A549 (cell line): ENCODE results near the gene GPS2. TPM values are rescaled to one million over a fixed set of nuclear protein-coding genes. Genes with fewer than 3 reads are reported as not detected.

Experiments used
- ATAC-seq, 2 experiments: fragments of 200-7000 bp in 1 of 2; fragments of >200 bp in 1 of 2; cut with Nextera tagmentation in 1 of 2; cut with Tn5 transposase in 1 of 2; 3 replicates each; pipeline versions ENCODE4 v1.8.0 to v1.9.1; 2018 to 2020; ENCODE audit warnings: mild to moderate bottlenecking in 1 of 2, moderate library complexity in 1 of 2
- CTCF ChIA-PET: fragments of 300-600 bp; sonication (Branson Sonifier 250); formaldehyde crosslinking; extraction: SDS; loops from one replicate; lab custom pipeline; 2021; ENCODE audit warnings: antibody characterized with exemption, inconsistent platforms; lab: Yijun Ruan, JAX
- POLR2A ChIA-PET: fragments of 350-600 bp; formaldehyde crosslinking; extraction: SDS; loops from one replicate; lab custom pipeline; 2021; ENCODE audit warnings: antibody characterized with exemption, inconsistent platforms; lab: Yijun Ruan, JAX
- DNase-seq, 2 experiments: peaks; one replicate each; pipeline versions ENCODE4 v3.0.0 to v3.0.0-alpha.2; 2011 to 2016; ENCODE audit warnings: low read depth in 1 of 2, low spot score in 1 of 2
- FAIRE-seq: peaks from 2 replicates; lab custom pipeline; 2011; peaks lifted over from hg19 to GRCh38; lab: Jason Lieb, UNC
- H3K27ac ChIP-seq, 2 experiments: fragments of >200 bp; sonication (Bioruptor Twin); formaldehyde crosslinking; 3 replicates each; pipeline ENCODE4 v1.5.1; 2016 to 2017
- H3K4me1 ChIP-seq: fragments of >200 bp; sonication (Bioruptor Twin); formaldehyde crosslinking; 3 replicates; pipeline ENCODE4 v1.6.1; 2016
- H3K4me2 ChIP-seq: fragments of >200 bp; sonication (Bioruptor Twin); formaldehyde crosslinking; 3 replicates; pipeline ENCODE4 v1.6.1; 2016
- H3K4me3 ChIP-seq: fragments of >200 bp; sonication (Bioruptor Twin); formaldehyde crosslinking; 3 replicates; pipeline ENCODE4 v1.5.1; 2016
- H3K9me3 ChIP-seq: fragments of >200 bp; sonication (Bioruptor Twin); formaldehyde crosslinking; 3 replicates; pipeline ENCODE4 v1.6.1; 2016
- CBX8 ChIP-seq: fragments of 200-600 bp; sonication (generic); IDR thresholded peaks from 2 replicates; pipeline ENCODE4 v1.6.1; 2016
- CEBPB ChIP-seq, 2 experiments: fragments of >200 bp in 1 of 2; sonication (Bioruptor Twin) in 1 of 2; formaldehyde crosslinking in 1 of 2; IDR thresholded peaks; 2 replicates each; pipeline ENCODE4 v1.6.1; 2012 to 2016
- CHD2 ChIP-seq: fragments of 150-350 bp; IDR thresholded peaks from 2 replicates; pipeline ENCODE4 v1.6.1; 2014; ENCODE audit warnings: low read length; ENCODE audit not compliant: partially characterized antibody
- EHF ChIP-seq: fragments of 250-450 bp; sonication (Bioruptor Pico); IDR thresholded peaks from 2 replicates; pipeline ENCODE4 v1.5.0; 2020; ENCODE audit warnings: mild to moderate bottlenecking
- EHMT2 ChIP-seq: fragments of 200-600 bp; sonication (generic); IDR thresholded peaks from 2 replicates; pipeline ENCODE4 v1.6.1; 2016; ENCODE audit warnings: antibody characterized with exemption, low read depth, mild to moderate bottlenecking, moderate library complexity
- EP300 ChIP-seq, 2 experiments: fragments of >200 bp; sonication (Bioruptor Twin); formaldehyde crosslinking; IDR thresholded peaks; 2 replicates in 1 of 2; 3 replicates in 1 of 2; pipeline ENCODE4 v1.6.1; 2016 to 2017
- ESRRA ChIP-seq: fragments of 150-350 bp; IDR thresholded peaks from 2 replicates; pipeline ENCODE4 v1.6.1; 2014; ENCODE audit warnings: mild to moderate bottlenecking, low read length, borderline replicate concordance
- FOSL2 ChIP-seq, 2 experiments: fragments of 450-650 bp in 1 of 2; fragments of >200 bp in 1 of 2; sonication (Bioruptor Twin) in 1 of 2; formaldehyde crosslinking; IDR thresholded peaks; 2 replicates each; pipeline versions ENCODE4 v1.5.0 to v1.6.1; 2016 to 2020; ENCODE audit warnings: mild to moderate bottlenecking in 1 of 2, moderate library complexity in 1 of 2
- FOXS1 ChIP-seq: fragments of 250-450 bp; sonication (Bioruptor Pico); IDR thresholded peaks from 2 replicates; pipeline ENCODE4 v1.5.0; 2020; ENCODE audit warnings: mild to moderate bottlenecking, moderate library complexity
- GATA3 ChIP-seq: IDR thresholded peaks from 2 replicates; pipeline ENCODE4 v1.6.1; 2012; ENCODE audit warnings: borderline replicate concordance
- HOXA7 ChIP-seq: fragments of 250-450 bp; sonication (Bioruptor Pico); IDR thresholded peaks from 2 replicates; pipeline ENCODE4 v1.5.0; 2020; ENCODE audit warnings: mild to moderate bottlenecking, moderate library complexity
- HOXB13 ChIP-seq: fragments of 250-450 bp; sonication (Bioruptor Pico); IDR thresholded peaks from 2 replicates; pipeline ENCODE4 v1.5.0; 2020; ENCODE audit warnings: low read depth, mild to moderate bottlenecking, moderate library complexity
- JUN ChIP-seq, 2 experiments: fragments of >200 bp; sonication (Bioruptor Twin); formaldehyde crosslinking; IDR thresholded peaks; 2 replicates in 1 of 2; 3 replicates in 1 of 2; pipeline ENCODE4 v1.6.1; 2016 to 2017
- KDM1A ChIP-seq: fragments of 200-600 bp; sonication (generic); IDR thresholded peaks from 2 replicates; pipeline ENCODE4 v1.6.1; 2016; ENCODE audit warnings: low read depth, mild to moderate bottlenecking
- KDM5A ChIP-seq: fragments of 200-600 bp; sonication (generic); IDR thresholded peaks from 2 replicates; pipeline ENCODE4 v1.6.1; 2016; ENCODE audit warnings: antibody characterized with exemption, mild to moderate bottlenecking
- MAFK ChIP-seq: fragments of 450-650 bp; IDR thresholded peaks from 2 replicates; pipeline ENCODE4 v1.6.1; 2014; ENCODE audit not compliant: partially characterized antibody
- MAZ ChIP-seq: fragments of 150-350 bp; IDR thresholded peaks from 2 replicates; pipeline ENCODE4 v1.6.1; 2014; ENCODE audit warnings: antibody characterized with exemption, low read depth, low read length, borderline replicate concordance
- POLR2A ChIP-seq: IDR thresholded peaks from 2 replicates; pipeline ENCODE4 v1.6.1; 2012; ENCODE audit warnings: mild to moderate bottlenecking, low read length
- POLR2AphosphoS2 ChIP-seq: conservative IDR thresholded peaks from 2 replicates; pipeline ENCODE4 v1.6.1; 2012; ENCODE audit warnings: low read length, improper control_type of control experiment, inconsistent platforms
- RAD21 ChIP-seq, 2 experiments: fragments of >200 bp in 1 of 2; sonication (Bioruptor Twin) in 1 of 2; formaldehyde crosslinking in 1 of 2; IDR thresholded peaks in 1 of 2; conservative IDR thresholded peaks in 1 of 2; 2 replicates in 1 of 2; 3 replicates in 1 of 2; pipeline ENCODE4 v1.6.1; 2012 to 2018; ENCODE audit warnings: inconsistent platforms in 1 of 2
- RARB ChIP-seq: fragments of 250-450 bp; sonication (Bioruptor Pico); IDR thresholded peaks from 2 replicates; pipeline ENCODE4 v1.8.0; 2021; ENCODE audit warnings: mild to moderate bottlenecking, moderate library complexity
- RCOR1 ChIP-seq: fragments of 150-350 bp; IDR thresholded peaks from 2 replicates; pipeline ENCODE4 v1.6.1; 2014; ENCODE audit warnings: antibody characterized with exemption, low read length, low read depth
- SMC3 ChIP-seq: fragments of >200 bp; sonication (Bioruptor Twin); formaldehyde crosslinking; IDR thresholded peaks from 3 replicates; pipeline ENCODE4 v1.6.1; 2018; ENCODE audit warnings: inconsistent platforms
- TFCP2L1 ChIP-seq: fragments of 250-450 bp; sonication (Bioruptor Pico); IDR thresholded peaks from 2 replicates; pipeline ENCODE4 v1.5.0; 2021; ENCODE audit warnings: mild to moderate bottlenecking
- TP53 ChIP-seq: fragments of 250-450 bp; sonication (Bioruptor Pico); IDR thresholded peaks from 2 replicates; pipeline ENCODE4 v1.5.0; 2021; ENCODE audit warnings: mild to moderate bottlenecking, moderate library complexity
- ZC3H11A ChIP-seq: fragments of 450-650 bp; IDR thresholded peaks from 2 replicates; pipeline ENCODE4 v1.6.1; 2014; ENCODE audit warnings: antibody characterized with exemption, mild to moderate bottlenecking
- ZFP36 ChIP-seq: fragments of 450-650 bp; IDR thresholded peaks from 2 replicates; pipeline ENCODE4 v1.6.1; 2014; ENCODE audit warnings: borderline replicate concordance; ENCODE audit not compliant: partially characterized antibody
- ZNF302 ChIP-seq: fragments of 250-450 bp; sonication (Bioruptor Pico); IDR thresholded peaks from 2 replicates; pipeline ENCODE4 v1.9.0; 2021; ENCODE audit warnings: inconsistent platforms, mild to moderate bottlenecking, moderate library complexity
- ZSCAN20 ChIP-seq: fragments of 250-450 bp; sonication (Bioruptor Pico); IDR thresholded peaks from 2 replicates; pipeline ENCODE4 v1.8.0; 2022; ENCODE audit warnings: mild to moderate bottlenecking, moderate library complexity
- WGBS: methylation state at CpG from one replicate; pipeline ENCODE4 v1.1.6; 2017; ENCODE audit errors: missing lambda C conversion rate; 5-methylcytosine and 5-hydroxymethylcytosine counted together
- polyA plus RNA-seq, 4 experiments: library from polyadenylated mRNA; depleted of rRNA in 3 of 4; stranded (reverse); fragments of >200 nt; fragmentation: RNase III in 1 of 4; extraction: RNeasy Plus Mini Kit Qiagen cat#74134 plus additional on column Dnase treatment in 1 of 4; gene quantifications; 2 replicates in 3 of 4; 3 replicates in 1 of 4; pipeline ENCODE4 v1.2.3, GENCODE V29; 2011 to 2017
- TF ChIP-seq, protein P1 (sequence below): IDR thresholded peaks from 2 replicates; pipeline ENCODE4 v1.6.1; 2012; ENCODE audit warnings: low read depth, borderline replicate concordance
- TF ChIP-seq, protein P2 (sequence below): fragments of 250-450 bp; sonication (Bioruptor Pico); IDR thresholded peaks from 2 replicates; pipeline ENCODE4 v1.5.0; 2020; ENCODE audit warnings: low read depth, mild to moderate bottlenecking, moderate library complexity
- TF ChIP-seq, protein P3 (sequence below): fragments of >200 bp; sonication (Bioruptor Twin); formaldehyde crosslinking; IDR thresholded peaks from 3 replicates; pipeline ENCODE4 v1.6.1; 2016
- TF ChIP-seq, protein P4 (sequence below): IDR thresholded peaks from 2 replicates; pipeline ENCODE4 v1.6.1; 2012
- TF ChIP-seq, protein P5 (sequence below): fragments of 200-600 bp; sonication (generic); IDR thresholded peaks from 2 replicates; pipeline ENCODE4 v1.6.1; 2016; ENCODE audit warnings: antibody characterized with exemption, mild to moderate bottlenecking, moderate library complexity

The GPS2 gene
- polyA plus RNA-seq, 2 of the 4 experiments (the other 2 are of a cell fraction): 61.7 to 158 TPM

GRCh38 chr17:7307686-7308624 lies 7.2 kb downstream of the GPS2 start:
- peak; percentile 52 for DNase-seq
- peak; percentile 7 to 44 for ATAC-seq
- ChIA-PET POLR2A (interaction anchor here (0.5 to 1.1 kb wide), 2 partner anchors 96 to 176 kb away, joined by 3 to 4 read pairs; partner anchors contain the start of genes POLR2A and TMEM256), CTCF (interaction anchor here (0.9 to 4.5 kb wide), 4 partner anchors 10 to 36 kb away, joined by 3 to 22 read pairs (median 5); no protein-coding TSS in a partner anchor)
- Histone ChIP-seq H3K4me3 (peak overlapping the region; percentile 98), H3K27ac (peak overlapping the region; percentile 98 to 100), H3K4me2 (peak overlapping the region; percentile 95), H3K4me1 (peaks cover 37% of the 10 kb centered on the region), H3K9me3 (no peaks in the 10 kb centered on the region)
- FAIRE-seq: no peak
- WGBS: 1% methylated on average over 17 of the region's 104 CpGs
- TF ChIP-seq ZC3H11A (no peak), JUN (IDR thresholded peaks at IDR 0.05) (peak in 1 of 2 experiments; percentile 71; a peak in 4 of 5 replicates), RAD21 (conservative IDR thresholded peaks at IDR 0.05 in 1 of 2, IDR thresholded peaks at IDR 0.05 in 1 of 2) (no peak), MAZ (no peak), ZFP36 (no peak), HOXB13 (CRISPR knock-in tag) (no peak), SMC3 (no peak), POLR2AphosphoS2 (peak; percentile 76; the same call in 1 of the 2 replicates), CBX8 (no peak), MAFK (no peak), CHD2 (no peak), EHF (peak; percentile 33; the same call in 1 of the 2 replicates), TP53 (peak; percentile 85), FOXS1 (CRISPR knock-in tag) (no peak), RARB (no peak), RCOR1 (no peak), CEBPB (IDR thresholded peaks at IDR 0.05) (no peak), EHMT2 (no peak), ZNF302 (CRISPR knock-in tag) (no peak), HOXA7 (CRISPR knock-in tag) (peak; percentile 89), EP300 (IDR thresholded peaks at IDR 0.05) (no peak), TFCP2L1 (CRISPR knock-in tag) (peak; percentile 76; the same call in 1 of the 2 replicates), FOSL2 (IDR thresholded peaks at IDR 0.05) (no peak), FOSL2 (CRISPR knock-in tag; IDR thresholded peaks at IDR 0.05) (peak; percentile 2; the same call in 1 of the 2 replicates), KDM5A (no peak), ZSCAN20 (no peak), GATA3 (no peak), ESRRA (no peak), KDM1A (no peak), POLR2A (no peak; the same call in none of the 2 replicates)
- TF ChIP-seq, protein P1, sequence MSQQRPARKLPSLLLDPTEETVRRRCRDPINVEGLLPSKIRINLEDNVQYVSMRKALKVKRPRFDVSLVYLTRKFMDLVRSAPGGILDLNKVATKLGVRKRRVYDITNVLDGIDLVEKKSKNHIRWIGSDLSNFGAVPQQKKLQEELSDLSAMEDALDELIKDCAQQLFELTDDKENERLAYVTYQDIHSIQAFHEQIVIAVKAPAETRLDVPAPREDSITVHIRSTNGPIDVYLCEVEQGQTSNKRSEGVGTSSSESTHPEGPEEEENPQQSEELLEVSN: no peak
- TF ChIP-seq, protein P2, sequence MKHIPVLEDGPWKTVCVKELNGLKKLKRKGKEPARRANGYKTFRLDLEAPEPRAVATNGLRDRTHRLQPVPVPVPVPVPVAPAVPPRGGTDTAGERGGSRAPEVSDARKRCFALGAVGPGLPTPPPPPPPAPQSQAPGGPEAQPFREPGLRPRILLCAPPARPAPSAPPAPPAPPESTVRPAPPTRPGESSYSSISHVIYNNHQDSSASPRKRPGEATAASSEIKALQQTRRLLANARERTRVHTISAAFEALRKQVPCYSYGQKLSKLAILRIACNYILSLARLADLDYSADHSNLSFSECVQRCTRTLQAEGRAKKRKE (CRISPR knock-in tag): peak; percentile 70; the same call in 1 of the 2 replicates
- TF ChIP-seq, protein P3, sequence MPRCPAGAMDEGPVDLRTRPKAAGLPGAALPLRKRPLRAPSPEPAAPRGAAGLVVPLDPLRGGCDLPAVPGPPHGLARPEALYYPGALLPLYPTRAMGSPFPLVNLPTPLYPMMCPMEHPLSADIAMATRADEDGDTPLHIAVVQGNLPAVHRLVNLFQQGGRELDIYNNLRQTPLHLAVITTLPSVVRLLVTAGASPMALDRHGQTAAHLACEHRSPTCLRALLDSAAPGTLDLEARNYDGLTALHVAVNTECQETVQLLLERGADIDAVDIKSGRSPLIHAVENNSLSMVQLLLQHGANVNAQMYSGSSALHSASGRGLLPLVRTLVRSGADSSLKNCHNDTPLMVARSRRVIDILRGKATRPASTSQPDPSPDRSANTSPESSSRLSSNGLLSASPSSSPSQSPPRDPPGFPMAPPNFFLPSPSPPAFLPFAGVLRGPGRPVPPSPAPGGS: no peak
- TF ChIP-seq, protein P4, sequence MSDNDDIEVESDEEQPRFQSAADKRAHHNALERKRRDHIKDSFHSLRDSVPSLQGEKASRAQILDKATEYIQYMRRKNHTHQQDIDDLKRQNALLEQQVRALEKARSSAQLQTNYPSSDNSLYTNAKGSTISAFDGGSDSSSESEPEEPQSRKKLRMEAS: peak; percentile 97
- TF ChIP-seq, protein P5, sequence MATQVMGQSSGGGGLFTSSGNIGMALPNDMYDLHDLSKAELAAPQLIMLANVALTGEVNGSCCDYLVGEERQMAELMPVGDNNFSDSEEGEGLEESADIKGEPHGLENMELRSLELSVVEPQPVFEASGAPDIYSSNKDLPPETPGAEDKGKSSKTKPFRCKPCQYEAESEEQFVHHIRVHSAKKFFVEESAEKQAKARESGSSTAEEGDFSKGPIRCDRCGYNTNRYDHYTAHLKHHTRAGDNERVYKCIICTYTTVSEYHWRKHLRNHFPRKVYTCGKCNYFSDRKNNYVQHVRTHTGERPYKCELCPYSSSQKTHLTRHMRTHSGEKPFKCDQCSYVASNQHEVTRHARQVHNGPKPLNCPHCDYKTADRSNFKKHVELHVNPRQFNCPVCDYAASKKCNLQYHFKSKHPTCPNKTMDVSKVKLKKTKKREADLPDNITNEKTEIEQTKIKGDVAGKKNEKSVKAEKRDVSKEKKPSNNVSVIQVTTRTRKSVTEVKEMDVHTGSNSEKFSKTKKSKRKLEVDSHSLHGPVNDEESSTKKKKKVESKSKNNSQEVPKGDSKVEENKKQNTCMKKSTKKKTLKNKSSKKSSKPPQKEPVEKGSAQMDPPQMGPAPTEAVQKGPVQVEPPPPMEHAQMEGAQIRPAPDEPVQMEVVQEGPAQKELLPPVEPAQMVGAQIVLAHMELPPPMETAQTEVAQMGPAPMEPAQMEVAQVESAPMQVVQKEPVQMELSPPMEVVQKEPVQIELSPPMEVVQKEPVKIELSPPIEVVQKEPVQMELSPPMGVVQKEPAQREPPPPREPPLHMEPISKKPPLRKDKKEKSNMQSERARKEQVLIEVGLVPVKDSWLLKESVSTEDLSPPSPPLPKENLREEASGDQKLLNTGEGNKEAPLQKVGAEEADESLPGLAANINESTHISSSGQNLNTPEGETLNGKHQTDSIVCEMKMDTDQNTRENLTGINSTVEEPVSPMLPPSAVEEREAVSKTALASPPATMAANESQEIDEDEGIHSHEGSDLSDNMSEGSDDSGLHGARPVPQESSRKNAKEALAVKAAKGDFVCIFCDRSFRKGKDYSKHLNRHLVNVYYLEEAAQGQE: peak; percentile 59
